Hematopoietic multipotent progenitor cell treated with erythropoietin and hydrocortisone succinate and interleukin-3 and kit ligand, for 8 days (in vitro differentiated cells): Measurements from ENCODE around the gene UPK3B.
"Not testable (repeated sequence)": the region's sequence is repeated elsewhere in the genome, so short reads cannot be mapped to it uniquely, and the experiment has no call there.

ENCODE experiments used
- DNase-seq: peaks from one replicate; pipeline ENCODE4 v3.0.0-alpha.2; 2015

Gene UPK3B

DNA sequence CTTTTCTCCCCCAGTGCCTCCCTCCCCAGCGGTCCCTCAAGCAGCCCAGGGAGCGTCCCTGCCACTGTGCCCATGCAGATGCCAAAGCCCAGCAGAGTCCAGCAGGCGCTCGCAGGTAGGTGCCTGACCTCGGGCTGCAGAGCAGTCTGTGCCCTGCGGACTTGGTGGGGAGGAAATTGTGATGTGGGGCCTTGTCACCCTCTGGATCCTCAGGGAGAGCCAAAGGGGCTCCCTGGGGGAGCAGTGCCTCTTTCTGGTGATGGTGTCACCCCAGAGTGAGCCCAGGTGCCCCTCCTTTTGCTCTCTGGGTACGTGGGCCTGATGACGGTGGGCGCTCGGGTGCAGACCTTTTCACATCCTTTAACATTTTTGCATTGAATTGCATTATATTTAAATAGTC is 18.2 kb upstream of the UPK3B start:
- DNase-seq: not testable (repeated sequence)

DNA sequence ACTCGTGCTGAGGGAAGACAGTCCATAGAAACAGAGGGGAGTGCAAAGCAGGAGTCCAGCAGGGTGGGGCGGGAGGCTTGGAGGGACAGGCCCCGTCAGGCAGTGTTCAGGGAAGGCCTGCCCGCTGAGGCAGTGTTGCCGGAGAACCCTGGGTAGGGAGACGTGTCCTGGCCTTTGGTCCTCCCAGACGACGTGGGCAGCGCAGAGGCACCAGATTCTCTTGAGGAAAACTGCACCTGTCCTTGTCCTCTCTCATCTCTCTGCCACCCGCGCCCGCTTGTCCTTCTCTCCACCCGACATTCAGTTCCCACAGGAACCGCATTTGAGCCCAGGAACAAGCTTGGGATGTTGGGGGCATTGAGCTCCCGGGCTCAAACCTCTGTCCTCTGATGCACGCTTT is 14.6 kb upstream of the UPK3B start:
- DNase-seq: not testable (repeated sequence)

GRCh38 chr7:76497918-76498582 is 12.3 kb upstream of the UPK3B start:
- not testable (repeated sequence) for DNase-seq

- DNase-seq: not testable (repeated sequence)
Measured at GRCh38 chr7:76498583-76499200, 11.7 kb upstream of the UPK3B start.

- not testable (repeated sequence) for DNase-seq
Measured at GRCh38 chr7:76499201-76499923, 11.0 kb upstream of the UPK3B start.

GRCh38 chr7:76499924-76500241 is 10.5 kb upstream of the UPK3B start:
- not testable (repeated sequence) for DNase-seq

GRCh38 chr7:76502224-76502623 is 8.1 kb upstream of the UPK3B start:
- DNase-seq: not testable (repeated sequence)

DNA sequence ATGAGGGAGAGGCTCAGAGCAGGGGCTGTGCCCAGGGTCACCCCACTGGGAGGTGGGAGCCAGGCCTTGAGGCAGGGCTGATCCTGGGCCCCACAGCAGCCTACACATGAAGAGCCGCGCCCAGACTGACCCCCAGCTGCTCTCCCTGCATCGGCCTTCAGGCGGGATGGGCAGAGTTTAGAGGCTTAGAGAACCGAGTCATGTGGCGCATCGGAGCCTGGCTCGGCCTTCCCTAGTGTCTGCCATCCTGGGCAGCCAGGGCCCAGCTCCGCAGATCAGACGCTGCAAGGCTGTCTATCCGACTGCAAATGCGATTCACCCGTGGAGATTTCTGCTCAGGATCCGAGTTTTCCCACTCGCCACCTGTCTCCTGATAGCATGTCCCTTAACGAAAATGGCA is 7.5 kb upstream of the UPK3B start:
- DNase-seq: not testable (repeated sequence)

DNA sequence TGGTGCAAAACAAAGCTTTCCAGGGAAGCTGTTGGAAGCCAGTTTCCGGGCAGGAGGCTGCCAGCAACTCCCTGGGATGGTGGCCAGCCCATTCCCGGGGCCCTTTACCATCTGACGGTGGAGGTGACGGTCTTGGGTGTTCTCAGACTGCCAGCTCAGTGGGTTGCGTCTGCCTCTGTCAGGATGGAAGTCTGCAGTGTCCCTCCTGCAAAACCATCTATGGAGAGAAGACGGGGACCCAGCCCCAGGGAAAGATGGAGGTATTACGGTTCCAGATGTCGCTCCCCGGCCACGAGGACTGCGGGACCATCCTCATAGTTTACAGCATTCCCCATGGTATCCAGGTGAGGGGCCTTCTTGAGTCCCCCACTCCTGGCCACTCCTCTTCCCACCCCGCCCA is 7.1 kb upstream of the UPK3B start:
- not testable (repeated sequence) for DNase-seq

- not testable (repeated sequence) for DNase-seq
Measured at GRCh38 chr7:76504351-76505167, 5.8 kb upstream of the UPK3B start.

DNA sequence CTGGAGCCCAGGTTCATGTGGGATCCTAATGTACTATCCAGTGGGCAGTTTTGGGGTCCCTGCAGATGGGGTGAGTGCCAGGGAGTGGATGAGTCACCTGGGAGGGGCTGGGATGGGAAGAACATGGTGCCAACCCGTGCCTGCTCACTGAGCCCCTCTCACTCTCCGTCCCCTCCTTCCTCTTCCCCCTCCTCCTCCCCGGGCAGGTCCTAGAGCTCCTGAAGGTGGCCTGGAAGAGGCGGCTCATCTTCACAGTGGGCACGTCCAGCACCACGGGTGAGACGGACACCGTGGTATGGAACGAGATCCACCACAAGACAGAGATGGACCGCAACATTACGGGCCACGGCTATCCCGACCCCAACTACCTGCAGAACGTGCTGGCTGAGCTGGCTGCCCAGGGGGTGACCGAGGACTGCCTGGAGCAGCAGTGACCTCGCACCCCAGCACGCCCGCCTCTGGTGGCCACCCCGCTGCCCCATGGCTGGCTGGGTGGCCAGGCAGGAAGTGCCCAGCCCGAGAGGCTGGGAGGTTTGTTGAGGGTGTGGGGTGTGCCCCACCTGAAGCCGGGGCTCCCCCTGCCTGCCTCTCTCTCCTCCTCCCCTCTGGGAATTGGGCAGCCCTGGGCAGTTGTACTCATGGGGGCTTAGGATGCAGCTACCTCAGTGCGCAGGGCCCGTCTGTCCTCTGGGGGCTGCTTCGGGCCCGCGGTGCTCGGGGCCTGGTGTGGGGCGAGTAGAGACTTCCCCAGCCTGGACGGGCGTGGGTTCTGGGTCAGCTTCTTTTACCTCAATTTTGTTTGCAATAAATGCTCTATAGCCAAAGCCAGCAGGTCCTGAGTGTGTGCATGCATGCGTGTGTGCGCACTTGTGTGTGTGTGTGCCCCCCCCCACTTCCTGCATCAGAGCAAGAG is 4.9 kb upstream of the UPK3B start:
- no peak for DNase-seq

GRCh38 chr7:76506081-76506440 is 4.3 kb upstream of the UPK3B start:
- DNase-seq: no peak

GRCh38 chr7:76506643-76507042 is 3.7 kb upstream of the UPK3B start:
- not testable (repeated sequence) for DNase-seq

DNA sequence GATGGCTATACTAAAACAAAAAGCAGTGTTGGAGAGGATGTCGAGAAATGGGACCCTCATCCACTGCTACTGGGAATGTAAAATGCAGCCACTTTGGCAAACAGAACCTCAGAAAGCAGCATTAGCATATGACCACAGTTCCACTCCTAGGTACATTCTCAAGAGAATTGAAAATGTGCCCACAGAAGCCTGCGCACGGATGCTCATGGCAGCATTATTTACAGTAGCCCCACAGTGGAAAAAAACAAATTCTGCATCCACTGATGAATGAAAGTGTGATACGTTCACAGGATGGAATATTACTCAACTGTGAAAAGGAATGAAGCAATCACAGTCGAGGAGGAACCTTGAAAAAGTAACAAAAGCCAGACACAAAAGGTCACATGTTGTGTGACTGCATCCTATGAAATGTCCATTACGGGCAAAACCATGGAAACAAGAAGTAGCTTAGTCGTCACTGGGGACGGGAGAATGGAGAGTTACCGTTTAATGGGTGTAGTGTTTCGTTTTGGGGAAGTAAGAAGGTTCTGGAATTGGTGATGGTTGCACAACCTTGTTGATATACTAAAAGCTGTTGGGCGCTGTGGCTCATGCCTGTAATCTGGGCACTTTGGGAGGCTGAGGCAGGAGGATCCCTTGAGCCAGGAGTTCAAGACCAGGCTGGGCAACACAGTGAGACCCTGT is 2.5 kb upstream of the UPK3B start:
- no peak for DNase-seq

- DNase-seq: not testable (repeated sequence)
Measured at GRCh38 chr7:76511200-76511910, 1.0 kb downstream of the UPK3B start.

DNA sequence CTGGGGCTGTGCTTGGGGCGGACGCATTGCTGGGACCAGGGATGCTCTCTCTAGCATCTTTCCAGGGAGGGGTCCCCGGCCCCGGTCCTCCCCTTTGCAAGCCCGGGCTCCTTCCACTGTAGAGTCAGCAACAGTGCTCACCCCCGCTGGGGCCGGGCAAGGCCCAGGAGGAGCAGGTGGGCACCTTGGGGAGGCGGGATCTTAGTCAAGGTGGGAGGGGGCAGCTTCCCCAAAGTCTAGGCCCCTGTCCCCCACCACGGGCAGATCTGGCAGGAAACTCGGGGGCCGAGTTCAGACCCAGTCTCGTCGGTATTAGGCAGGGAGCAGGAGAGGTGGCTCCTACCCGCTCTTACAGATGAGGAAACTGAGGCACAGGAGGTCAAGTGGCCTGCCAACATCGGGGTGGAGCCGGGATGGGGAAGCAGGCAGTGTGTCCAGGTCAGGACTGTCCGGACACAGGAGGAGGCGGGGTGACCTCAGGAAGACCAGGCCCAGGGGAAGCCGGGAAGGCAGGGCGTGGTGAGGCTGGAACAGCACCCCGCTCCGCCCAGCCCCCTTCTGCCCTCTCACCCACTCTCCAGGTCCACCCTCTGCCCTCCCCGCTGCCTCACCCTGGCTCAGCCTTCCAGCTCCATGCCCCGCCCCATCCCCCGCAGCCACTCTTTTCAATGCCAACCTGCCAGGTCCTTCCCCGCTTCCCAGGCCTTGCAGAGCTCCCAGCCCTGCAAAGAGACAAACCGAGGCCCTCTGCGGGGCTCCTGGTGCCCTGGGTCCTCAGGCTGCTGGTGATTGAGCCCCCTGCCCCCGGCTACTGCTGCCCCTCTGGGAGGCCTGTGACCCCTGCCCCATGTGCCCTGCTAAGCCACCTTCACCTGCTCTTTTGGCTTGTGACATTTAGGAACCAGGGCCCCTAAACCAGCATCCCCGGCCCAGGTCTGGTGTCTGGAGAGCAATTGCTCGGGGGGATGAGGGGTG is 1.8 kb downstream of the UPK3B start:
- DNase-seq: not testable (repeated sequence)

DNA sequence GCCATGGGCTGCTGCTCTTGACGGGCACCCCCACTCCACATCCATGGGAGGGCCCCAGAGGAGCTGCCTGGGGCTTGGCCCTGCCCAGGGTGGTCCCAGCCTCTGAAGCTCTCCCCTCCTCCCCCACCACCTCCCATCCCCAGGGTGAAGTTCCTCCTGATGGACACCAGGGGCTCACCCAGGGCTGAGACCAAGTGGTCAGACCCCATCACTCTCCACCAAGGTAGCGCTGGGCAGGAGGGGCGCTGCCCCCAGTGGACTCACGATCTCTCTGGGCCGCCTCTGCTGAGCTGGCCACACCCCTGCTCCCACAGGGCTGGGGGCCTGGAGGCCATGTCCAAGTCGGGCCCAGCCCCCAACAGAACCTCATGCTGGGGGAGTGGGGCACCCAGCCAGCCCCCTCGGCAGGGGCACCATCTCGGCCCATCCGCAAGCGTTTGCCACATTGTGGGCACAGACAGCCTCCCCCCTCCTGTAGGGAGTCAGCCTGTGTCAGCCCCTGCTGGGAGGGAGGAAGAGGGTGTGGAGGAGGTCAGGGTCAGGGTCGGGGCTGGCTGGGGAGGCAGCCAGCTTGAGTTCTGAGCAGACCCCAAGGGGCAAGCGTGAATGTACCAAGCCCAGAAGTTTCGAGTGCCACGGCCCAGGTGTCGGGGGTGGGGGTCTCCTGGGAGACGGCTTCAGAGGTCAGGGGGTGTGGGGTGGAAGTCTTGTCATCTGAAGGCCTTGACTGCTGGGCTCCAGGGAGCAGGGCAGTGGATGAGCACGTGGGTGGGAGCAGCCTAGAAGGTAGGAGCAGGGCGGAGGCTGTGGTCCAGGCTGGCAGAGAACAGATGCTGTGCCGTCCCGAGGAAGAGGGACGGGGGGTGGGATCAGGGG is 2.8 kb downstream of the UPK3B start:
- DNase-seq: no peak
